WTC11 (cell line): ENCODE measurements around the gene DCLK1. TPM values are rescaled to one million over a fixed set of nuclear protein-coding genes. Genes with fewer than 3 reads are reported as not detected.

Experiments
- ATAC-seq: fragments of 200-7000 bp; cut with Tn5 transposase; 2 replicates; pipeline ENCODE4 v1.10.0; 2021; ENCODE audit warnings: mild to moderate bottlenecking, moderate library complexity
- CTCF ChIA-PET: fragments of 300-600 bp; sonication (Branson Sonifier 250); formaldehyde crosslinking; loops from one replicate; lab custom pipeline; 2021; ENCODE audit warnings: antibody characterized with exemption; lab: Charles Lee
- POLR2A ChIA-PET: fragments of 350-600 bp; sonication (Branson Sonifier 250); formaldehyde crosslinking; loops from one replicate; lab custom pipeline; 2021; ENCODE audit warnings: antibody characterized with exemption; lab: Charles Lee
- DNase-seq: peaks from one replicate; pipeline ENCODE4 v3.0.0; 2021; ENCODE audit warnings: low spot score
- H3K27ac Mint-ChIP-seq: 2 replicates; pipeline ENCODE4 v1.8.0; 2021; ENCODE audit warnings: mixed read lengths
- H3K27me3 Mint-ChIP-seq: 2 replicates; pipeline ENCODE4 v1.8.0; 2021; ENCODE audit warnings: low read depth, mild to moderate bottlenecking, moderate library complexity, mixed read lengths
- H3K36me3 Mint-ChIP-seq: 2 replicates; pipeline ENCODE4 v1.8.0; 2021; ENCODE audit warnings: mixed read lengths
- H3K4me1 Mint-ChIP-seq: 2 replicates; pipeline ENCODE4 v1.8.0; 2022; ENCODE audit warnings: mixed read lengths
- H3K4me3 Mint-ChIP-seq: 2 replicates; pipeline ENCODE4 v1.8.0; 2021; ENCODE audit warnings: mild to moderate bottlenecking, moderate library complexity, mixed read lengths
- H3K9me3 Mint-ChIP-seq: 2 replicates; pipeline ENCODE4 v1.8.0; 2021; ENCODE audit warnings: mixed read lengths
- CTCF ChIP-seq: fragments of 200-600 bp; IDR thresholded peaks from 2 replicates; pipeline ENCODE4 v1.8.0; 2022; ENCODE audit warnings: antibody characterized with exemption
- ERG ChIP-seq: fragments of 250-450 bp; sonication (Bioruptor Pico); IDR thresholded peaks from 2 replicates; pipeline ENCODE4 v1.8.0; 2021; ENCODE audit warnings: mild to moderate bottlenecking
- FOXJ3 ChIP-seq: sonication (generic); formaldehyde crosslinking; IDR thresholded peaks from 2 replicates; pipeline ENCODE4 v1.9.0; 2021; ENCODE audit warnings: missing genetic modification reagents, mild to moderate bottlenecking, borderline replicate concordance
- FOXP4 ChIP-seq: sonication (generic); formaldehyde crosslinking; IDR thresholded peaks from 2 replicates; pipeline ENCODE4 v1.8.0; 2022; ENCODE audit warnings: mild to moderate bottlenecking, missing genetic modification reagents
- GABPB1 ChIP-seq: sonication (generic); formaldehyde crosslinking; IDR thresholded peaks from 2 replicates; pipeline ENCODE4 v1.8.1; 2023; ENCODE audit warnings: mild to moderate bottlenecking, missing genetic modification reagents
- GRHL2 ChIP-seq: fragments of 250-450 bp; sonication (Bioruptor Pico); IDR thresholded peaks from 2 replicates; pipeline ENCODE4 v1.8.0; 2022; ENCODE audit warnings: mild to moderate bottlenecking, moderate library complexity; ENCODE audit not compliant: insufficient replicate concordance, severe bottlenecking
- HMGA2 ChIP-seq: fragments of 250-450 bp; sonication (Bioruptor Pico); IDR thresholded peaks from 2 replicates; pipeline ENCODE4 v1.4.0; 2021; ENCODE audit warnings: mild to moderate bottlenecking, moderate library complexity
- IRF1 ChIP-seq: sonication (generic); formaldehyde crosslinking; IDR thresholded peaks from 2 replicates; pipeline ENCODE4 v1.8.0; 2023; ENCODE audit warnings: missing genetic modification reagents
- JUN ChIP-seq: sonication (generic); formaldehyde crosslinking; IDR thresholded peaks from 2 replicates; pipeline ENCODE4 v1.8.0; 2023; ENCODE audit warnings: mild to moderate bottlenecking, missing genetic modification reagents
- MAX ChIP-seq: sonication (generic); formaldehyde crosslinking; IDR thresholded peaks from 2 replicates; pipeline ENCODE4 v1.8.0; 2022; ENCODE audit warnings: mild to moderate bottlenecking, missing genetic modification reagents
- MYBL2 ChIP-seq: sonication (generic); formaldehyde crosslinking; IDR thresholded peaks from 2 replicates; pipeline ENCODE4 v1.8.1; 2023; ENCODE audit warnings: mild to moderate bottlenecking, moderate library complexity, missing genetic modification reagents
- SMAD3 ChIP-seq: sonication (generic); formaldehyde crosslinking; IDR thresholded peaks from 2 replicates; pipeline ENCODE4 v1.8.0; 2022; ENCODE audit warnings: missing genetic modification reagents, mild to moderate bottlenecking, borderline replicate concordance
- TCF7 ChIP-seq: sonication (generic); formaldehyde crosslinking; IDR thresholded peaks from 2 replicates; pipeline ENCODE4 v1.8.0; 2022; ENCODE audit warnings: mild to moderate bottlenecking, low read depth, missing genetic modification reagents, moderate library complexity
- TEAD1 ChIP-seq: sonication (generic); formaldehyde crosslinking; IDR thresholded peaks from 2 replicates; pipeline ENCODE4 v1.8.0; 2022; ENCODE audit warnings: mild to moderate bottlenecking, missing genetic modification reagents
- ZNF425 ChIP-seq: fragments of 250-450 bp; sonication (Bioruptor Pico); conservative IDR thresholded peaks from 2 replicates; pipeline ENCODE4 v1.9.0; 2021; ENCODE audit warnings: mild to moderate bottlenecking
- total RNA-seq: library from RNA; stranded (reverse); gene quantifications from 3 replicates; pipeline ENCODE4 v1.2.3, GENCODE V29; 2021

Gene DCLK1
- total RNA-seq, 1 experiment from 2014 or later, result 18.5 TPM

- no peak for TF ChIP-seq TEAD1 (CRISPR knock-in tag)
These were observed 386.5 kb downstream of the DCLK1 start (continued) for GRCh38 chr13:35744566-35745178.

- H3K4me1 Mint-ChIP-seq, result peaks cover 11% of the 10 kb centered on the region
- H3K4me3 Mint-ChIP-seq, result no peak overlapping the region
- peaks cover 34% of the 10 kb centered on the region for H3K36me3 Mint-ChIP-seq
- DNase-seq (no peak), ATAC-seq (no peak)
- H3K27ac Mint-ChIP-seq, result no peak overlapping the region
- peaks cover 56% of the 10 kb centered on the region for H3K9me3 Mint-ChIP-seq
- ChIA-PET CTCF (no interaction called here), POLR2A (no interaction called here)
- no peaks in the 10 kb centered on the region for H3K27me3 Mint-ChIP-seq
- TF ChIP-seq SMAD3 (CRISPR knock-in tag) (no peak), MAX (no peak)
These were observed 387.0 kb downstream of the DCLK1 start for GRCh38 chr13:35744144-35744543.

- Mint-ChIP-seq H3K9me3 (peaks cover 51% of the 10 kb centered on the region), H3K27ac (no peak overlapping the region), H3K4me3 (no peak overlapping the region), H3K36me3 (peaks cover 34% of the 10 kb centered on the region), H3K27me3 (no peaks in the 10 kb centered on the region), H3K4me1 (peaks cover 11% of the 10 kb centered on the region)
- ChIA-PET POLR2A (no interaction called here), CTCF (no interaction called here)
- no peak for TF ChIP-seq FOXP4
- no peak for TF ChIP-seq HMGA2 (CRISPR knock-in tag)
- no peak for TF ChIP-seq JUN (CRISPR knock-in tag)
- TF ChIP-seq SMAD3 (CRISPR knock-in tag), result no peak
- no peak for TF ChIP-seq IRF1 (CRISPR knock-in tag)
- DNase-seq, result no peak
- no peak for ATAC-seq
These were observed 388.0 kb downstream of the DCLK1 start for GRCh38 chr13:35743165-35743564.

GRCh38 chr13:35741657-35742056 lies 389.5 kb downstream of the DCLK1 start:
- POLR2A ChIA-PET, result no interaction called here

More at GRCh38 chr13:35741657-35742056, 389.5 kb downstream of the DCLK1 start:
- Mint-ChIP-seq H3K9me3 (peaks cover 51% of the 10 kb centered on the region), H3K4me1 (peaks cover 11% of the 10 kb centered on the region), H3K27ac (no peak overlapping the region), H3K36me3 (peaks cover 34% of the 10 kb centered on the region), H3K27me3 (no peaks in the 10 kb centered on the region), H3K4me3 (no peak overlapping the region)
- CTCF ChIA-PET, result no interaction called here
- TF ChIP-seq MYBL2 (CRISPR knock-in tag) (no peak), ZNF425 (no peak), GABPB1 (no peak), TCF7 (CRISPR knock-in tag) (no peak), ERG (CRISPR knock-in tag) (no peak), FOXJ3 (CRISPR knock-in tag) (no peak), MAX (no peak), GRHL2 (CRISPR knock-in tag) (no peak), CTCF (no peak)
- DNase-seq (no peak), ATAC-seq (no peak)
